ENCODE measurements around the gene TBC1D8B.

- no peak for TF ChIP-seq CTCF (IDR thresholded peaks at IDR 0.05)
- no peak for TF ChIP-seq POLR2A (IDR thresholded peaks at IDR 0.05)
Measured at GRCh38 chrX:106811131-106811910, 8.8 kb downstream of the TBC1D8B start.

All from uterus (tissue), 2 donors.